GM12874 (cell line): ENCODE data around the gene LRP6.

Source experiments
- CTCF ChIP-seq: IDR thresholded peaks from 2 replicates; pipeline ENCODE4 v1.5.1; 2011; ENCODE audit warnings: low read depth, mild to moderate bottlenecking, control low read depth, low read length, moderate library complexity; ENCODE audit not compliant: insufficient read depth

The LRP6 gene

GRCh38 chr12:12178559-12178958 lies 88.3 kb downstream of the LRP6 start:
- TF ChIP-seq CTCF, result no peak

- TF ChIP-seq CTCF, result no peak
Measured at GRCh38 chr12:12176402-12176801, 90.4 kb downstream of the LRP6 start.

GRCh38 chr12:12171991-12172511 lies 94.8 kb downstream of the LRP6 start:
- no peak for TF ChIP-seq CTCF

- TF ChIP-seq CTCF, result no peak
Measured at GRCh38 chr12:12167847-12168246, 99.0 kb downstream of the LRP6 start.

- no peak for TF ChIP-seq CTCF
Measured at GRCh38 chr12:12166751-12167150, 100.1 kb downstream of the LRP6 start.

- no peak for TF ChIP-seq CTCF
Measured at GRCh38 chr12:12159988-12160387, 106.9 kb downstream of the LRP6 start.

- no peak for TF ChIP-seq CTCF
Measured at GRCh38 chr12:12158858-12159257, 108.0 kb downstream of the LRP6 start.
